AG08396 (cell line): ENCODE results near the gene CENPB.
A peak's percentile ranks its signal among the peaks of the same experiment; 100 is the strongest.

Experiments used
- DNase-seq: peaks from one replicate; pipeline ENCODE4 v3.0.0; 2012; ENCODE audit warnings: low spot score, mixed read lengths

CENPB gene

DNA sequence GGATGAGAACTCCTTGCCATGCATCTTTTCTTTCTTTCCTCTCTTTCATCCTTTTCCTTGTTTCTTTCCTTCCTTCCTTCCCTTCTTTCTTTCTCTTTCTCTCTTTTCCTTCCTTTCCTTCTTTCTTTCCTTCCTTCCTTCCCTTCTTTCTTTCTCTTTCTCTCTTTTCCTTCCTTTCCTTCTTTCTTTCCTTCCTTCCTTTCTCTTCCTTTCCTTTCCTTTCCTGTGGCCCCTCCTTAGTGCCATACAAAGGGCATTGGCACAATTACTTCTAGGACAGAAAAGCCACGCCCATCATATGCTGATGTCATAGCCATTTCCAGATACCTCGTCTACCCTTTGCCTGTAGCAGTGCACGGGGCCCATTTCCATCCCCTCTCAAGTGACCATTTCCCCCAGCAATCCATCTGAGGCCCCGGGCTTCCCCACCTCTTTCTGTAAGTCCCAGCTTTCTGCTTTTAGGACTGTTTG lies 2.2 kb upstream of the CENPB start:
- DNase-seq = no peak

DNA sequence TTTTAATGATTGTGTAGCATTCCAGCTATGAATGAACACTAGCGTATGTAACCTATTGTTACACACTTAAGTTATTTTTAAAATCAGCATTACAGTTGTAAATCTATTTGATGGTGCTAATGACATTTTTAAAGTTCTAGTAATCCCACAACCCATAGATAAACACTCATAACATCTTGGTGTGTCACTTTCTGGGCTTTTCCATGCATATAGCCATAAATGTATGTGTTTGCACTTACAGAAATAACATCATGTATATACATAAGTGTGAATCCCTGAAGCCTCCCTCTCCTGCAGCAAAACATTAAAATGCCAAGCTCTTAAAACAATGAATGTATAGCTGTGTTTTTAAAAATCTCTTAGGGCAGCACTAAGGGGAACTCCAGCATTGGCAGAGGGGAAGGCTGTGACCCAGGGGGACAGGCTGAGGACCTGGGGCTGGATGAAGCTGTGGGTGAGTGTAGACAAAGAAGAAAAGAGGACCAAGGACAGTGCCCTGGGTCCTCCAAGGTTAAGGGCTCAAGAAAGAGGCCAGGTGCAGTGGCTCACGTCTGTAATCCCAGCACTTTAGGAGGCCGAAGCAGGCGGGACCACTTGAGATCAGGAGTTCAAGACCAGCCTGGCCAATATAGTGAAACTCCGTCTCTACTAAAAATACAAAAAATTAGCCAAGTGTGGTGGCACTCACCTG lies 929 bp upstream of the CENPB start:
- DNase-seq = no peak

- peak; percentile 62 for DNase-seq
Measured at GRCh38 chr20:3786126-3786484, 435 bp downstream of the CENPB start.

GRCh38 chr20:3785240-3786125 lies 1.1 kb downstream of the CENPB start:
- DNase-seq = no peak

DNA sequence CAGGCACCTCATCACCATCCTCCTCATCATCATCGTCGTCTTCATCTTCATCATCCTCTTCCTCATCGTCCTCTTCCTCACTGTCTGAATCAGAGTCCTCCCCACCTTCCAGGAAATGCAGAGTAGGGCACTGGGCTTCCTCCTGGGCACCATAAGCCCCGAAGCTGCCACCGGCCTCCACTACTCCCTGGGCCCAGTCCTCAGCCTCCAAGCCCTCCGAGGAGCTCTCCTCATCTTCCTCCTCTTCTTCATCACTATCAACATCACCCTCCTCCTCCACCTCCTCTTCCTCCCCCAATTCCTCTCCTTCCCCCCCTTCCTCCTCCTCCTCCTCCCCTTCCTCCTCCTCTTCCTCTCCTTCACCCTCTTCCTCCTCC lies 1.7 kb downstream of the CENPB start:
- DNase-seq = no peak

- DNase-seq = no peak
Measured at GRCh38 chr20:3784216-3784853, 2.2 kb downstream of the CENPB start.

DNA sequence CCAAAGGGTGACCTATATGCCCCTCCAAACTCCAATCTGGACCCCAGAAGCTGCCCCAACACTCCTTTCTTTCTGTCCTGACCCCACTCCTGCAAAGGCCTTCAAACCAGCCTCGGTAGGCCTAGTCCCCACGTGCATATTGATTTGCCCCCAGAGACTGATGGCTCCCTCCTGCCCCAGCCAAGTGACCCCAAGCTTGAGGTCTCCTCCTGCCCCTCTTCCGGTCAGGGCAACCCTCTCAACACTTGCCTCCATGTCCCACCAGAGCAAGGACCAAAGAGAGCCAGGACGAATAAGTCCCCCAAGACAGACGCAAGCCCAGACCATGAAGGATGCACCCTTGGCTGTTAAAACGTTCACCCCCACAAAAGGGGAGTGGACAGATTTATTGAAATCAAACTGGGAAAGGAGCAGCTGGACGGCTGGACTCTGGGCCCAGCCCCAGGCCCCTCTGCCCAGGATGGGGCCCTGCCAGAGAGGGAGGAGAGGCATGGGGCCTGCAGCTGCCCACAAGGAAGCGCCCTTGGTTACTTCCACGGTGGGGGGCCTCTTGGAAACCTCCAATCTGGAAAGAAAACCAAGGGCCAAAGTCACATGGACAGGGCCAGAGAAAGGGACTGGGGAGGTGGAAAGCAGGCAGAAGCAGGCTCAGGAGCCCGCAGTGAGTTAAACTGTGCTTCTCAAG lies 2.9 kb downstream of the CENPB start:
- DNase-seq = no peak

DNA sequence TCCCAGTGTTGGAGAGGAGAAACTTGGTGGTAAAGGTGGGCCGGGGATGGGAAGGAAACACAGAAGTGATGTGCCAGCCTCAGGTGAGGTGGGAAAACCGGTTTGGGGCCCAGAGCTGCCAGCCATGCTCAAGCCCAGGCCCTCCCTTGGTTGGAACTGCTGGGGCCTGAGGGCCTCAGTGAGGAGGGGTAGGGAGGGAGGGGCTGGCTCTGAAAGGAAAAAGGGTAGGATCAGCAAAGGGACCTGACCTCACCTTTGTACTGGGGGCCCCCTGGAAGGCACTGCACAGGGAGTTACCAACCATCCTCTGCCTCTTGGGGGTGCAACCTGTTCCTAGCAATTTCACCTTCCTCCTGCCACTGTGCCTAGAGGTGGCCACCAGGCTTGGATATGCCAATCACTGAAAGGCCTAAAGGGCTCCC lies 3.5 kb downstream of the CENPB start:
- no peak for DNase-seq

DNA sequence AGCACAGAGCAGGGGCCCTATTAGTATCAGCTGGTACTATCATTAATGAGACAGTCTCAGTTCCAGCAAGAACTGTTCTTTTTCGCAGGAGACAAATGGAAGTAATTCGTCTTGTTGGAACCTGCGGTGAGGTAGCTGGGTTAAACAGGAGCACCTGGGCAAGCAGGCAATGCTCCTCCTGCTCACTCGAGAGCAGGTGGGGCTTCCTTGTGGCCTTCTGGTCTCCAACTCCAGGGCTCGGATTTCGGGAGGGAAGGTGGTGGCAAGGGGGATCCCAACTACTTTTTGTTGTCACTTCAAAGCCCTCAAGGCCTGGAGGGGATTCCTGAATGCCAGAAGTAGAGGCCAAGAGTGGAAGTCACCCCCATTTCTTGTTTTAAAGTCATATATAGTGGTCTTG lies 3.9 kb downstream of the CENPB start:
- no peak for DNase-seq

- peak; percentile 96 for DNase-seq
Measured at GRCh38 chr20:3781153-3781910, 5.2 kb downstream of the CENPB start, which contains the start of gene SPEF1. Gene SPEF1 (minus strand): TSS chr20:3781448. CDS start chr20:3781287, 161 bp downstream.

DNA sequence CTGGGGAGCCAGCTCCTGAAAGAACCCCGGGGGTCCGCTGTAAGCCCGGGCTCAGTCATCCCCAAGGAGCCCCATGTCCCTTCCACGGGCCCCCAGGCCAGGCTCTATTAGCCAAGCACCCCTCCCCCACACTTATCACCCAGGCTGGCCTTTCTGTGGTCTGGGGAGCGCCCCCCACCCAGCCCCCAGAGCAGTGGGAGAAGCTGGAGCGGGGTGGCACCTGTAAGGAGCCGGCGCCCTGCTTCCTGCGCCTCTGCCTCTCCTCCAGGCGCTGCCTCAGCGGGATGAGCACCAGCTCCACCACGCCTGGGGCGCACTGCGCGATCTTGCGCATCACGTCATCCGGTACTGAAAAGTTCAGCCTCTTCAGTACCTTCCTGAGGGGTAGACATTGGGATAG lies 7.6 kb downstream of the CENPB start:
- DNase-seq = no peak

GRCh38 chr20:3777716-3778629 lies 8.6 kb downstream of the CENPB start:
- DNase-seq = peak; percentile 84

GRCh38 chr20:3777381-3777715 lies 9.2 kb downstream of the CENPB start:
- no peak for DNase-seq

- no peak for DNase-seq
Measured at GRCh38 chr20:3775457-3776108, 11.0 kb downstream of the CENPB start.

DNA sequence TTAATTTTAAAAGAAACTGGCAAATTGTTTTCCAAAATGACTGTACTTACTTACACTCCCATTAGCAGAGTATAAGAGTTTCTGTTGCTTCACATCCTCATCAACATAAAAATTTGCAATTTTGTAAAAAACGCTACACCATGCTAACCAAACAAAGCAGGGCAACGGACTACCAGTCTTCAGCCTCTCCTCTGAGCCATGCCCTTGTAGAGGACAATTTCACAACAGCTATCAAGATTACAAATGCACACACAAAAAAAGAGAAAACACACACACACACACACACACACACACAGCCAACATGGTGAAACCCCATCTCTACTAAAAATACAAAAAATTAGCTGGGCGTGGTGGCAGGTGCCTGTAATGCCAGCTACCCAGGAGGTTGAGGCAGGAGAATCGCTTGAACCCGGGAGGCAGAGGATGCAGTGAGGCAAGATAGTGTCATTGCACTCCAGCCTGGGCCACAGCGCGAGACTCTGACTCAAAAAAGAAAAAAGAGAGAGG lies 14.9 kb downstream of the CENPB start:
- DNase-seq = no peak

- DNase-seq = peak; percentile 82
Measured at GRCh38 chr20:3768342-3769130, 18.0 kb downstream of the CENPB start.

DNA sequence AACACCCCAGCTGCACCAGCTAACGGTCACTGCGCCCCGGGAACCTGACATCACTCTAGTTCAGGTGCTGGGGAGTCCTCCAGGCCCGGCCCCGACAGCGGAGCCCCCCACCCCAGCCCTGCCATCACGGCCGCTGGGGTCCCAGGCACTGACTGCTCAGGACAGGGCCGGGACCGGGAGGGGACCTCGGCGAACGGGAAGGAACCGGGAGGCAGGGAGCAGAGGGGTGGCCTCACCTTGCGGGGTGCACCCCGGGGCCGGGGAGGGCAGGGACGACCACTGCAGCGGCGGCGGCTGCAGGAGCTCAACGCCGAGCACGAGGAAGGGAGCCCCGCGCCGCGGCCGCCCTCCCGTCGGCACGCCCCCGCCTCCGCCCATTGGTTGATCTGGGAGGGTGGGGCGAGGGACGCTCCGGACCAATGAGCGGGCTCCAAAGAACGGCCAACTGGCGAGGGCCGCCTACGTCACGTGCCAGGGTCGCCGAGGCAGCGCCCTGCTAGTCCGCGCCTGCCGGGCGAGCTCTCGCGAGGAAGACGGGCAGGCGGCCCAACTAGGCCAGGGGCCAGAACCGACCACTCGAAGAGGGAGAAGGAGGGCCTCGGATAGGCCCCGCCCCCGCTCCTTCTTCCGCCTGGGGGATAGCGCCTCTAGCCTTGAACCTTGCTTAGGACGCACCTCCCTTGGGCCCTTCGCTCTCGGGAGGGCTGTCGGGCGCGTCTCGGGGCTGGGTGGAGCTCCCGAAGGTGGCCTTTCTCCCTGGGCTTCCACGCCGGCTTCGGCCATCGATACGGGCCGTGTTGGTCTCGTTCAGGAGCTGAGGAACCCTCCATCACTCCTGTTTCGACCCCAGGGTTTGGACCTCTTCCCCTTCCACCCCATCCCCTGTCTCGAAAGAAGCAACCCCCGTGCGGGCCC lies 18.9 kb downstream of the CENPB start, which contains the start of gene ADISSP:
Gene ADISSP, minus strand, starts transcription at position 327 of the 915 bp plus-strand sequence. CDS start 7,653 bp downstream, outside the sequence.
- DNase-seq = peak; percentile 100

- no peak for DNase-seq
Measured at GRCh38 chr20:3767110-3767426, 19.5 kb downstream of the CENPB start.
